IMR-90 (cell line): ENCODE measurements around the gene LRP1B. TPM values are rescaled to one million over a fixed set of nuclear protein-coding genes. Genes with fewer than 3 reads are reported as not detected.

Experiments used
- ATAC-seq: fragments of 200-7000 bp; cut with Tn5 transposase; 2 replicates; pipeline ENCODE4 v1.9.1; 2020; ENCODE audit warnings: low read depth, mild to moderate bottlenecking, moderate library complexity
- BruUV-seq: library from RNA; stranded (reverse); fragments of 400-500 nt; replicated peaks from 2 replicates; lab custom pipeline; 2021; lab: Mats Ljungman, UMichigan
- CTCF ChIA-PET: fragments of 300-600 bp; formaldehyde crosslinking; extraction: SDS; loops from one replicate; lab custom pipeline; 2021; ENCODE audit warnings: antibody characterized with exemption; lab: Yijun Ruan, JAX
- POLR2A ChIA-PET: fragments of 300-600 bp; sonication (Branson Sonifier 250); formaldehyde crosslinking; loops from one replicate; lab custom pipeline; 2022; ENCODE audit warnings: antibody characterized with exemption; ENCODE audit not compliant: unreplicated experiment; lab: Charles Lee
- DNase-seq: peaks from one replicate; pipeline ENCODE4 v3.0.0; 2013
- H2AFZ ChIP-seq: replicated peaks from 2 replicates; pipeline ENCODE3; 2013; ENCODE audit warnings: low read length, mild to moderate bottlenecking; ENCODE audit not compliant: poor library complexity
- H2AK5ac ChIP-seq: 2 replicates; pipeline ENCODE4 v1.6.1; 2013; ENCODE audit warnings: low read depth, low read length, inconsistent platforms
- H2AK9ac ChIP-seq: replicated peaks from 2 replicates; pipeline ENCODE3; 2013; ENCODE audit warnings: mild to moderate bottlenecking, low read depth, low read length, moderate library complexity; ENCODE audit not compliant: poor library complexity
- H2BK120ac ChIP-seq: 2 replicates; pipeline ENCODE4 v1.6.1; 2013; ENCODE audit warnings: low read depth, low read length, inconsistent platforms
- H2BK15ac ChIP-seq: 3 replicates; pipeline ENCODE4 v1.6.1; 2013; ENCODE audit warnings: low read depth, low read length, inconsistent platforms
- H2BK20ac ChIP-seq: 2 replicates; pipeline ENCODE4 v1.6.1; 2013; ENCODE audit warnings: low read depth, mild to moderate bottlenecking, inconsistent platforms, low read length, moderate library complexity
- H2BK5ac ChIP-seq: 2 replicates; pipeline ENCODE4 v1.6.1; 2013; ENCODE audit warnings: mild to moderate bottlenecking, low read depth, low read length, inconsistent platforms; ENCODE audit not compliant: poor library complexity, severe bottlenecking
- H3K14ac ChIP-seq: replicated peaks from 2 replicates; pipeline ENCODE4 v1.6.1; 2013; ENCODE audit warnings: low read depth, low read length, inconsistent platforms
- H3K18ac ChIP-seq: 2 replicates; pipeline ENCODE4 v1.6.1; 2013; ENCODE audit warnings: low read depth, low read length, control low read depth
- H3K23ac ChIP-seq: 2 replicates; pipeline ENCODE4 v1.6.1; 2013; ENCODE audit warnings: low read depth, low read length, inconsistent platforms
- H3K27ac ChIP-seq: 2 replicates; pipeline ENCODE4 v1.5.1; 2013; ENCODE audit warnings: mild to moderate bottlenecking, control low read depth, low read length; ENCODE audit not compliant: insufficient read depth
- H3K27me3 ChIP-seq: 2 replicates; pipeline ENCODE4 v1.6.1; 2013; ENCODE audit warnings: low read length; ENCODE audit not compliant: control insufficient read depth, insufficient read depth
- H3K36me3 ChIP-seq: 2 replicates; pipeline ENCODE4 v1.6.1; 2013; ENCODE audit warnings: low read length, mixed read lengths; ENCODE audit not compliant: control insufficient read depth, insufficient read depth
- H3K4ac ChIP-seq: 2 replicates; pipeline ENCODE4 v1.6.1; 2013; ENCODE audit warnings: low read depth, low read length, inconsistent platforms
- H3K4me1 ChIP-seq: 2 replicates; pipeline ENCODE4 v1.6.1; 2013; ENCODE audit warnings: low read length, mixed read lengths; ENCODE audit not compliant: control insufficient read depth, insufficient read depth
- H3K4me2 ChIP-seq: 2 replicates; pipeline ENCODE4 v1.6.1; 2013; ENCODE audit warnings: low read depth, mild to moderate bottlenecking, control low read depth, low read length, moderate library complexity
- H3K4me3 ChIP-seq: 2 replicates; pipeline ENCODE4 v1.5.1; 2013; ENCODE audit warnings: low read depth, mild to moderate bottlenecking, control low read depth, low read length, moderate library complexity; ENCODE audit not compliant: insufficient read depth
- H3K56ac ChIP-seq: 2 replicates; pipeline ENCODE4 v1.6.1; 2013; ENCODE audit warnings: low read length, inconsistent platforms; ENCODE audit not compliant: insufficient read depth; ENCODE audit errors: extremely low read depth
- H3K79me1 ChIP-seq, 2 experiments: 2 replicates each; pipeline ENCODE4 v1.6.1; 2013; ENCODE audit warnings: low read length in 2 of 2, inconsistent platforms in 1 of 2, low read depth in 1 of 2
- H3K9ac ChIP-seq: 2 replicates; pipeline ENCODE4 v1.6.1; 2013; ENCODE audit warnings: low read depth, low read length, control low read depth
- H3K9me1 ChIP-seq: 2 replicates; pipeline ENCODE4 v1.6.1; 2013; ENCODE audit warnings: low read length, inconsistent platforms; ENCODE audit not compliant: insufficient read depth
- H3K9me3 ChIP-seq: 2 replicates; pipeline ENCODE4 v1.6.1; 2013; ENCODE audit warnings: low read length; ENCODE audit not compliant: control insufficient read depth, insufficient read depth
- H4K20me1 ChIP-seq: 2 replicates; pipeline ENCODE4 v1.6.1; 2013; ENCODE audit warnings: low read length, inconsistent platforms; ENCODE audit not compliant: insufficient read depth
- H4K5ac ChIP-seq: 2 replicates; pipeline ENCODE4 v1.6.1; 2013; ENCODE audit warnings: mild to moderate bottlenecking, low read depth, low read length, control low read depth
- H4K8ac ChIP-seq, 2 experiments: 2 replicates each; pipeline ENCODE4 v1.6.1; 2013; ENCODE audit warnings: low read depth in 2 of 2, low read length in 2 of 2, control low read depth in 1 of 2, inconsistent platforms in 1 of 2
- H4K91ac ChIP-seq: 2 replicates; pipeline ENCODE4 v1.6.1; 2013; ENCODE audit warnings: low read depth, low read length, inconsistent platforms; ENCODE audit not compliant: insufficient read depth
- BHLHE40 ChIP-seq: fragments of 150-350 bp; IDR thresholded peaks from 2 replicates; pipeline ENCODE4 v1.6.1; 2016; ENCODE audit warnings: mild to moderate bottlenecking, low read depth, low read length
- CEBPB ChIP-seq: IDR thresholded peaks from 2 replicates; pipeline ENCODE4 v1.6.1; 2012; ENCODE audit warnings: low read depth, low read length, improper control_type of control experiment
- CHD1 ChIP-seq: IDR thresholded peaks from 2 replicates; pipeline ENCODE4 v1.6.1; 2012; ENCODE audit warnings: low read depth, low read length, improper control_type of control experiment
- CTCF ChIP-seq: conservative IDR thresholded peaks from 2 replicates; pipeline ENCODE4 v1.5.1; 2012; ENCODE audit warnings: mild to moderate bottlenecking, low read depth, low read length, improper control_type of control experiment
- ELK1 ChIP-seq: fragments of 150-350 bp; IDR thresholded peaks from 2 replicates; pipeline ENCODE4 v1.6.1; 2016; ENCODE audit warnings: low read depth, mild to moderate bottlenecking, low read length, moderate library complexity, borderline replicate concordance
- FOS ChIP-seq: fragments of 150-350 bp; IDR thresholded peaks from 2 replicates; pipeline ENCODE4 v1.6.1; 2016; ENCODE audit warnings: low read depth, low read length
- MAFK ChIP-seq: IDR thresholded peaks from 2 replicates; pipeline ENCODE4 v1.6.1; 2012; ENCODE audit warnings: low read depth, low read length, improper control_type of control experiment
- MAZ ChIP-seq: IDR thresholded peaks from 2 replicates; pipeline ENCODE4 v1.6.1; 2012; ENCODE audit warnings: low read depth, mild to moderate bottlenecking, low read length, improper control_type of control experiment, moderate library complexity, borderline replicate concordance
- POLR2A ChIP-seq: IDR thresholded peaks from 2 replicates; pipeline ENCODE4 v1.6.1; 2012; ENCODE audit warnings: mild to moderate bottlenecking, low read depth, low read length
- RAD21 ChIP-seq: IDR thresholded peaks from 2 replicates; pipeline ENCODE4 v1.6.1; 2012; ENCODE audit warnings: low read length, improper control_type of control experiment
- RCOR1 ChIP-seq: IDR thresholded peaks from 2 replicates; pipeline ENCODE4 v1.6.1; 2012; ENCODE audit warnings: mild to moderate bottlenecking, low read length, improper control_type of control experiment; ENCODE audit not compliant: insufficient replicate concordance
- RFX5 ChIP-seq: IDR thresholded peaks from 2 replicates; pipeline ENCODE4 v1.8.0; 2012; ENCODE audit warnings: low read depth, mild to moderate bottlenecking, low read length, moderate library complexity
- SMC3 ChIP-seq: fragments of 150-350 bp; IDR thresholded peaks from 2 replicates; pipeline ENCODE4 v1.6.1; 2016; ENCODE audit warnings: low read depth, mild to moderate bottlenecking, antibody characterized with exemption, low read length, moderate library complexity
- USF2 ChIP-seq: fragments of 150-350 bp; IDR thresholded peaks from 2 replicates; pipeline ENCODE4 v1.6.1; 2017; ENCODE audit warnings: mild to moderate bottlenecking, antibody characterized with exemption, low read length, low read depth
- WGBS, 2 experiments: methylation state at CpG; one replicate each; pipeline versions ENCODE4 v1.1.5 to v1.1.7; 2013; ENCODE audit warnings: missing lambda C conversion rate in 2 of 2; ENCODE audit not compliant: insufficient read length in 1 of 2; ENCODE audit errors: extremely low coverage in 2 of 2; 5-methylcytosine and 5-hydroxymethylcytosine counted together
- dilution Hi-C: fragments of 300-500 bp; cut with HindIII; formaldehyde crosslinking; loops from one replicate; pipeline ENCODE4 v1.14.3; 2018; ENCODE audit warnings: low sequenced_read_pairs; ENCODE audit not compliant: unreplicated experiment
- in situ Hi-C: fragments of 300-500 bp; cut with MboI; formaldehyde crosslinking; loops from 3 replicates; pipeline ENCODE4 v1.14.3; 2019; ENCODE audit warnings: low sequenced_read_pairs, inconsistent platforms, mixed read lengths
- intact Hi-C: fragments of 100-400 bp; cut with micrococcal nuclease; formaldehyde crosslinking; loops from 2 replicates; pipeline ENCODE4 v1.10.0; 2022
- polyA plus RNA-seq, 3 experiments: library from polyadenylated mRNA; depleted of rRNA; stranded (reverse); fragments of >200 nt; gene quantifications; 2 replicates each; pipeline ENCODE4 v1.2.3, GENCODE V29; 2012; ENCODE audit warnings: low replicate concordance in 1 of 3
- total RNA-seq: library from RNA; depleted of rRNA; stranded (reverse); fragments of >200 nt; gene quantifications from 2 replicates; pipeline ENCODE4 v1.2.3, GENCODE V29; 2012

Gene LRP1B
- total and polyA plus RNA-seq, 2 of the 4 experiments (the other 2 are of a cell fraction): under 0.01 to 0.02 TPM

GRCh38 chr2:141704541-141704940 is 426.3 kb downstream of the LRP1B start:
- Histone ChIP-seq H2BK15ac (no peak overlapping the region), H4K20me1 (no peaks in the 10 kb centered on the region), H3K79me1 (no peaks in the 10 kb centered on the region), H3K9me1 (no peaks in the 10 kb centered on the region), H4K91ac (no peak overlapping the region), H2BK5ac (no peak overlapping the region), H3K9me3 (no peaks in the 10 kb centered on the region), H2AK9ac (no peak overlapping the region), H3K27me3 (no peaks in the 10 kb centered on the region), H3K23ac (no peak overlapping the region), H3K14ac (no peak overlapping the region), H2AK5ac (no peak overlapping the region), H2AFZ (no peak overlapping the region), H3K4me1 (no peaks in the 10 kb centered on the region), H3K36me3 (no peaks in the 10 kb centered on the region), H2BK20ac (no peak overlapping the region), H2BK120ac (no peak overlapping the region), H3K4me3 (no peak overlapping the region), H4K5ac (no peak overlapping the region), H3K4ac (no peak overlapping the region), H3K9ac (no peak overlapping the region), H3K27ac (no peak overlapping the region), H3K4me2 (no peak overlapping the region), H3K18ac (no peak overlapping the region), H4K8ac (no peak overlapping the region), H3K56ac (no peak overlapping the region)
- ChIA-PET POLR2A (no interaction called here), CTCF (no interaction called here)
- intact Hi-C loops (no loop called here), in situ Hi-C loops (no loop called here), dilution Hi-C loops (no loop called here)
- BruUV-seq: no TSS peak
- DNase-seq (no peak), ATAC-seq (no peak)
- WGBS, 2 experiments: no CpG with 5 or more reads among the region's 2 CpGs
- TF ChIP-seq POLR2A: no peak
- no peak for TF ChIP-seq CTCF
- no peak for TF ChIP-seq BHLHE40
- TF ChIP-seq ELK1: no peak
- TF ChIP-seq RCOR1: no peak
- no peak for TF ChIP-seq CHD1
- TF ChIP-seq MAZ: no peak
- TF ChIP-seq USF2: no peak
- TF ChIP-seq MAFK: no peak
- TF ChIP-seq SMC3: no peak
- no peak for TF ChIP-seq RAD21
- TF ChIP-seq FOS: no peak
- TF ChIP-seq RFX5: no peak
- no peak for TF ChIP-seq CEBPB
